Measurements from ENCODE around the gene TMC8.
A peak's percentile ranks its signal among the peaks of the same experiment; 100 is the strongest.
"Not testable (repeated sequence)": the region's sequence is repeated elsewhere in the genome, so short reads cannot be mapped to it uniquely, and the experiment has no call there.

TMC8 gene

DNA sequence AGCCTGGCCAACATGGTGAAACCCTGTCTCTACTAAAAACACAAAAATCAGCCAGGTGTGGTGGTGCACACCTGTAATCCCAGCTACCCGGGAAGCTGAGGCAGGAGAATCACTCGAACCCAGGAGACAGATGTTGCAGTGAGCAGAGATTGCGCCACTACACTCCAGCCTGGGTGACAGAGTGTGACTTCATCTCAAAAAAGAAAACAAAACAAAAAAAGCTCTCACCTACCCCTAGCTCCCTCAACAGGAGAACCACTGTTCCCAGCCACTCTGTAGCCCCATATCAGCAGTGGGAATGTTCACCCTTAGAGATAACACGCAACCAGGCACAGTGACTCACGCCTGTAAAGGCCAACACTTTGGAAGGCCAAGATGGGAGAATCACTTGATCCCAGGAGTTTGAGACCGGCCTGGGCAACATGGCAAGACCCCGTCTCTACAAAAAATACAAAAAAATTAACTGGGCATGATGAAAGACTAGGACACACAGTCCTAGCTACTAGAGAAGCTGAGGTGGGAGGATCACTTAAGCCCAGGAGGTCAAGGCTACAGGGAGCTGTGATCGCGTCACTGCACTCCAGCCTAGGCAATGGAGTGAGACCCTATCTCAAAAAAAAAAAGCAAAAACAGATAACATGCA is 5.4 kb downstream of the TMC8 start:
- no peak for DNase-seq

DNA sequence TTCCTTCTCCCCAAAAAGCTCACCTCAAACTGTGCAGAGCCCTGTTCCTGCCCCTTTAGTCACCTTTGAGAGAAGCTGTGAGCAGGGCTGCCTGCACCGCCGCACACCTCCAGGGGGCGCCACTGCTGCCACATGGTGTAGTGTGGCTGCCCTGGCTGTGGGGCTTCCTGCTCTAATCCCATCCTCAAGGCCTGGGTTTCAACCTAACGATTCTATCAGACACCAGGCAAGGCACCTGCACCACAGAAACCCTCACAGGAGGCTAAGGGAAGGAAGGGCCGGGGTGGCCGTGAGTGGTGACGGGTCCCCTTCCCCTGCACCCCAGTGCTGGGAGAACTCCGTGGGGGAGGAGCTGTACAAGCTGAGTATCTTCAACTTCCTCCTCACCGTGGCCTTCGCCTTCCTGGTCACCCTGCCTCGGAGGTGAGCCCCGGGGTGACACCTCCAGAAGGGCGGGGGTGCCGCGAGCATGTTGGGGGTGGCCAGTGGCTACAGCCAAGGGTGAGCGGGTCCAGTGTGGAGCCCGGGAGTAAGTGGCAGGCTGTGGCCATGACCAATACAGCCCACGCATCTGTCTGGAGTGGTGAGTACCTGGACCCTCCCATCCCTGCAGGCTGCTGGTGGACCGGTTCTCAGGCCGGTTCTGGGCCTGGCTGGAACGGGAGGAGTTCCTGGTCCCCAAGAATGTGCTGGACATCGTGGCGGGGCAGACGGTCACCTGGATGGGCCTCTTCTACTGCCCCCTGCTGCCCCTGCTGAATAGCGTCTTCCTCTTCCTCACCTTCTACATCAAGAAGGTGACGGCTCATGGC is 7.0 kb downstream of the TMC8 start:
- peak; percentile 64 for DNase-seq

DNA sequence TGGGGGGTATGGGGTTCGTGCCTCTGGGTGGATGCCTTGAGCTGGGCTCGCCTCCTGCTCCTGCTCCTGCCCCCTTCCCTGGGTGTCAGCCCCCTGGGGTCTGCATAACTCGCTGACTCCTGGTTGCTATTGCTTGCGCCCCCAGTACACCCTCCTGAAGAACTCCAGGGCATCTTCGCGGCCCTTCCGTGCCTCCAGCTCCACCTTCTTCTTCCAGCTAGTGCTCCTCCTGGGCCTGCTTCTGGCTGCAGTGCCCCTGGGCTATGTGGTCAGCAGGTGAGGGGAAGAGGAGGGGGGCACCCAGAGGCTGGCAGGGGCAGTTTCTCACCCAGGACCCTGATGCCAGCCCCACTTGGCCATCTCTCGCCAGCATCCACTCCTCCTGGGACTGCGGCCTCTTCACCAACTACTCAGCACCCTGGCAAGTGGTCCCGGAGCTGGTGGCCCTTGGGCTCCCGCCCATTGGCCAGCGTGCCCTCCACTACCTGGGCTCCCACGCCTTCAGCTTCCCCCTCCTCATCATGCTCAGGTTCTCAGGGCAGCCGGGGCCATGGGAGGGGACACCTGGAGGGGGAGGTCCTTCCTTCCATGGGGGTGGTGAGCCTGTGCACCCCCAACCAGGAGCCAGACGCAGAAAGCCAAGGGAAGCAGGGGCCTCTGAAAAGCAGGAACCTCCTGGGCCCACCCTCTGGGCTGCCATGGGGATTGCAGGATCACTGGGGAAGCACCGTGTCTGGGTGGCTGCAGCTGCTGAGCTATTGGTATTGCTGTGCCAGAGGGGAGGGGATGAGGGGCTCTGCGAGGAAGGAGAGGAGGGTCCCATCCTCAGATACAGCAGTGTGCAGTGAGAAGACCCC is 7.9 kb downstream of the TMC8 start:
- DNase-seq, result no peak

DNA sequence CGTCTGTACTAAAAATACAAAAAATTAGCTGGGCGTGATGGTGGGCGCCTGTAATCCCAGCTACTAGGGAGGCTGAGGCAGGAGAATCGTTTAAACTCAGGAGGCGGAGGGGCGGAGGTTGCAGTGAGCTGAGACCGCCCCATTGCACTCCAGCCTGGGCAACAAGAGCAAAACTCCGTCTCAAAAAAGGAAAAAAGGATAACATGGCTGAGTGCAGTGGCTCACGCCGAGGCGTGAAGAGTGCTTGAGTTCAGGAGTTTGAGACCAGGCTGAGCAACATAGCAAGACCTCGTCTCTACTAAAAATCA is 9.2 kb downstream of the TMC8 start:
- DNase-seq, result not testable (repeated sequence)

DNA sequence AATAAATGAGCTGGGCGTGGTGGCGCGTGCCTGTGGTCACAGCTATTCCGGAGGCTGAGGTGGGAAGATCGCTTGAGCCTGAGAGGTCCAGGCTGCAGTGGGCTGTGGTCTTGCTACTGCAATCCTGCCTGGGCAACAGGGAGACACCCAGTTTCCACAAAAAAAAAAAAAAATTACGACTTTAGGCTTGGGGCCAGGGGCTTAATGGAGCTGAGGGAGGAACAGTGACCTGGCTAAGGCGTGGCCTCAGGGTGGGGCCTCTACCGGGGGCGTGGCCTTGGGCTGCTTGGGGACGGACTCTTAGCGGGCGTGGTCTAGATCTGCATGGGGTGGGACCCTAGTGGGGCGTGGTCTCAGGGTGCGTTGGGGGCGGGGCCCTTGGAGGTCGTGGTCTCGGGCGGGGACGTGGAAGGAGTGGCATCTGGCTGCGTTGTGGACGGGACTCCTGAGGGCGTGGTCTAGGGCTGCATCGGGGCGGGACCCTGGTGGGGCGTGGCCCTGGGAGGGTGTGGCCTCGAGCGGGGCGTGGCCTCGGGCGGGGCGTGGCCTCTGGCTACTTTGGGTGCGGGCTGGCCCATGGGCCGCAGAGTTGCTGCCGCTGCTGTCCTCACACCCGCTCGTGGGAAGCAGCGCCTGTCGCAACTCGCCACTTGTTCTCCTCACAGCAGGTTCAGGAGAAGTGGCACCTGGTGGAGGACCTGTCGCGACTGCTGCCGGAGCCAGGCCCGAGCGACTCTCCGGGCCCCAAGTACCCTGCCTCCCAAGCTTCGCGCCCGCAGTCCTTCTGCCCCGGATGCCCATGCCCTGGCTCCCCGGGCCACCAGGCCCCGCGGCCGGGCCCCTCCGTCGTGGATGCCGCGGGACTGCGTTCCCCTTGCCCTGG is 9.8 kb downstream of the TMC8 start:
- peak; percentile 94 for DNase-seq

DNA sequence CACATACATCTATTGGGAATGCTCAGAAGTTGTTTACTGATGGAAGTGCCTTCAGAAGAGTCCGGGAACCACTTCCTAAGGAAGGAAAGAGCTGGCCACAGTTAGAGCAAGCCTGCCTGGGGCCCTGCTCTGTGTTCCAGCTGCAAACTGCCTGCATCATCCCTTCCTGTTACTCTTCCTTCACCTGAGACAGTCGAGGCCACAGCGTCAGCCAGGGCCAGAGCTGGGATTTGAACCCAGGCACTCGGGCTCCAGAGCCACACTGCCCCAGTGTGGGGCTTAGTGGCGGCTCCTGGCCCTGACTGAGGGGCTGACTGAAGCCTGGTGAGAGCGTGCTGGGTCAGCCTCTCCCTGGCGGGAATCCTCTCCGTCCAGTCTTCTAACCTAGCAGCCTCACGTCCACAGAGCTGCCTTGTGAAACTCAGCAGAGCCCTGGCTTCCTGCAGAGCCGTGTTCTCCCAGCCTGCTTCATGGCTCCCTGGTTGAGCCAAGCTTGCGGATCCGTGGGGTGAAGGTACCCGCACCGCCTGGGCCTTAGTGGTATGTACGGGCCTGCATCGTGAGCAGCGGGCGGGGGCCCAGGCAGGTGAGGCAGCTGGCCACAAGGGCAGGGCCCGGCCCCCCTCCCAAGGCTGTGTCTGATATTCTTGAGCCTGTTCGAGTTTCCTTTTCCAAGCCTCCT is 11.0 kb downstream of the TMC8 start:
- no peak for DNase-seq

DNA sequence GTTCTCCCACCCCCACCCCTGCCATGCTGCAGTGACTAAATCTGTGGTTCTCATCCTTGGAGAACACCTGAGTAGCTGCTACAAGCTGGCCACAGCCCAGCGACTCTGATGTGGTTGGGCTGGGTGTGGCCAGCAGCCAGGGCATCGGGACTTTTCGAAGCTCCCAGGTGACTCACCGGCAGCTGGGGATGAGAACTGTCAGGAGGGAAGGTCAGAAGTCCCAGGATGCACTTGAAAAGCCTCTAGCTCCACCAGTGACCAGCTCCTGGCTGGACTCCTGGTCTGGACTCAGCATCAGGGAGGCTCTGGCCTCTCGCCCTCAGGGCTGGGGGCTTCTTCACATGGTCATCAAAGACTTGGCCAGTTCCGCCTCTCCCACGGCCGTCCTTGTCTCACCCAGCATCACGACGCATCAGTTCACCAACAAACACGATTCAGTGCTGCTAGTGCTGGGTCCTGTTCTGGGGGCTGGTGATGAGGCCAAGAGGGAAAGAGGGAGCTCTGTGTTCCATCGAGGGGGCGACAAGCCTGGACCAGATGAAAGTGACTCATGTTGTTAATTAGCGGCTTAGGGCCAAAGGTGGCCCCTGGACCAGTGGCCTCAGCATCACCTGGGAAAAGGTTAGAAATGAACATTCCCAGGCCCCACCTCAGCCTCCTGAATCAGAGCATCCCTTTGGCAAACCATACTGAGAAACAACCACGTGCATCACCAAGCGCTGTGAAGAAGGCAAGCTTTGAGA is 11.7 kb downstream of the TMC8 start:
- DNase-seq, result peak; percentile 19

DNA sequence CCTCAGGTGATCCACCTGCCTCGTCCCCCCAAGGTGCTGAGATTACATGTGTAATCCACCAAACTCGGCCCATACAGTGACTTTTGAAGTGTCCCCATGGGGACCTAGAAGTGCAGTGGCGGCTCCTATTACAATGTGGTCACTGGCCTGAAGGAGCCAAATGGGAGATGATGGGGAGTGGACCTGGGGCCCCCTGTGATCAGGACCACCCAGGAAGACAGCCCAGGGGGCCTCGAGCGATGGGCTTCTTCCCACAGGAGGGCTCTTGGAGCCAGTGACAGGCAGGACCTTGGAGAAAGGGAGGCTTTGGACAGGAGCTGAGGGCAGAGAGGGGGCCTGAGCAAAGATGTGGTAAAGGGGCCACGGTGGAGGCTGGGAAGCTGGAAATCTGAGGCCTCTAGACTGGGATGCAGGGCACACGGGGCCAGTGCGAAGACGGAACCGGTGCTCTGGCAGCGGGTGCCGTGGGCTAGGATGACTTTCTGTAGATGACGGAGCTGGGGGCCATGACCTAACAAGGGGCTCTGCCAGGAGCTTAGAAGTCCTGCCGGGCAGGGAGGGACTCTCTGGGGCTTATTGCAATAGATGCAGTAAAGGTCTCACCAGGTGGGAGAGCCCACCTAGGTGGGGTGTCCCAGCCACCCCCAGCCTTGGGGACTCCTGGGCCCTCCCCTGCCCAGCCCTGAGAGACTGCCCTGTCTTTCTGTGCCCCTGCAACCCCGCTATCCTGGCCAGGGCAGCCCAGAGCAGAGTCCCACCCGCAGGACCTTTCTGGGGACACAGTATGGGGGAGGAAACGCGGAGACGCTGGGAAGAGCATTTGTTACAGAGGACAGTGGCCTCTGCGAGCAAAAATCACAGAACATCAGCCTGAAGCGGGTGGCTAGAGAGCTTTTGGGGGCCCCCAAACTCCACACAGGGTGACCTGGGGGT is 12.9 kb downstream of the TMC8 start:
- no peak for DNase-seq

DNA sequence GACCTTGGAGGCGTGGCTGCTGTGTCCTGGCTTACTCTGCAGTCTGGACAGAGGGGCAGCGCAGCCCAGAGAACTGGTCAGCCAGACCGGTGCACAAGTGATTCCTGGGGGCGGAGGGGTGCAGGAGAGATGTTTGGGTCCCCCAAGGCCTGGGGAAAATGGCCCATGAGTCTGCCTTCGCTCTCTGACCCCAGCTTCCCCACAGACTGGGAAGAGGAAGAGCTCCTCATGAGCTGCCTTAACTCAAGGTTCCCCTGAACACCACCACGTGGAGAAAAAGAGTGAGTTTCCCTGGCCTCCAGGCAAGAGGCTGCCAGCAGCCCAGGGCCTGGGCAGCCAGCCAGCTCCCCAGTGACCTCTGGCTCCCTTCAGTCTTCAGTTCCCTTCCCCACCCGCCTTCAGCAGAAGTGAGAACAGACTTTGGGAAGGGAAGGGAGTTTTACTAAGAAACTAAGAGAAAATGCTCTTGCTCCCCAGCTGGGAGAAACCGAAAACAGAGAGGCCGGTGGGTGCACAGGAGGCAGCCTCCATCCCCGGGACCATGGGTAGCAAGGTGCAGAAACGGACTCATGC is 13.7 kb downstream of the TMC8 start:
- no peak for DNase-seq

DNA sequence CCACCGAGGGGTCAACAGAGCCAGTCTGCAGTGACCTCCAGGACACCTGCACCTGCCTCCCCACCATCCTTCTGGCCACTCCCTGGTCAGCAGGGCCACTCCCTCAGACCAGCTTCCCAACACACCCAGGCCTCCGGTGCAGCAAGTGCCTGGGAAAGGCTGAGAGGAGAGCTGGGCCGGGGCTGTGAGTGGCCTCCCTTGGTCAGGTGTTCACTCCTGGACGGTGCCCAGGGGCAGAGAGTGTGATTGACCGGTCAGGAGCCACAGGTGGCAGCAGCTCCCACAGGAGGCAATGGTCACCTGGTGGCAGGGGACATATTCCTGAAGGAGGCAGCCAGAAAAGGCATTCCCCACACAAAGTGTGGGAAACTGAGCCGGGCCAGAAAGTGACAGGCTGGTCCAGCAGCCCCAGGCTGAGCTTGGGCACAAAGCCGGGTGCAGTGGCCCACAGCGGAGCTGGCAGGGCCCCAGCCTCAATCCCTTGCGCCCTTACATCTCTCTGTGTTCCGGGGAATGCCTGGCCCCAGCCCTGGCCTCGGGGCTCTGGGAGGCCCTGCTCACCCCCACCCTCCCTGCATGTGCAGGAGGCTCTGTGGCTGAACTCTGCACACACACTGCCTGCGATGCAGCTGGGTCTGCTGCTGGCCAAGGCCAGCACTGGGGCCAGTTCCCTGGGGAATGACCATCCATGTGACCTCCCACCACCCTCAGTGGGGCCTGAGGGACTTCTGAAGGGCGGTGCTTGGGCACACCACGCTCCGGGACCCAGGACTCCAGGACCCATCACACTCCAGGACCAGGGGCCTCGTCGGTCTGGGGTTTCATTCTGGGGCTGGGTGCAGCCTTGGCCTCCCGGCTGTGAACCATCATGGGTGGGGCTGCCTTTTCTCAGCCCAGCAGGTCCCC is 14.4 kb downstream of the TMC8 start:
- DNase-seq, result no peak

DNA sequence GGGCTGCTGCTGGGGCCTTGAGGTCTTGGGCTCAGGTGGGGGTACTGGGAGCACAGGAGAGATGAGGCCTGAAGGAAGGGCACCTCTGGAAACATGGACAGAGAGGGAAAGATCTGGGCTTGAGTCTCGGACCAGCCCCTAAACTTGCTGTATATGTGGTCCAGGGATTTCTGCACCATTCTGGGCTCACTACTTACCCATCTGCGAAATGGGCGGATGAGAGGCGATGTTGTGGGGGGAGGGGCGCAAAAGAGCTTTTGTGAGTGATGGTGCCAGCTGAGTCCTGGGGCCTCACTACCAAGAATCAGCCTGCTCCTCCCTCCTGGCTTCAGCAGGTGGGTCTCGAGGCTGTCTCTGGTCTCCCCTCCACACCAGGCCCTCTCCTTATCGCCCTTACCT is 15.9 kb downstream of the TMC8 start:
- no peak for DNase-seq

DNA sequence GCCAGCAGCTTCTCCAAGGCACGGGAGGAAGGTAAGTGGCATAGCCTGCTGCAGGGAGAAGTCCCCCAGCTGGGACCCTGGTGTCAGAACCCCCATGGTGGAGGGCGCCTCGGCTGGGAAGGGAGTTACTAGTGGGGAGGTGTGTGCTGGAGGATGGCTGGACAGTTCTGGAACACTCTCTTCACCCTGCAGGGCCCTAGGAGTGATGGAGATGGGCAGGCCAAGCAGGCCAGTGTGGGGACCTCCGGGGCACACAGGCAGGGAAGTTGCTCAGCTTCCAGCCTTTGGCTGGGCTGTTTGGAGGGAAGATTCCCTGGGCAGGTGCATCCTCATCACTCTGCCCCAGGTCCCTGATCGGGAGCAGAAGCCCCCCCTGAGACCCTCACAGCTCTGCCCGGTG is 16.3 kb downstream of the TMC8 start:
- DNase-seq, result no peak

DNA sequence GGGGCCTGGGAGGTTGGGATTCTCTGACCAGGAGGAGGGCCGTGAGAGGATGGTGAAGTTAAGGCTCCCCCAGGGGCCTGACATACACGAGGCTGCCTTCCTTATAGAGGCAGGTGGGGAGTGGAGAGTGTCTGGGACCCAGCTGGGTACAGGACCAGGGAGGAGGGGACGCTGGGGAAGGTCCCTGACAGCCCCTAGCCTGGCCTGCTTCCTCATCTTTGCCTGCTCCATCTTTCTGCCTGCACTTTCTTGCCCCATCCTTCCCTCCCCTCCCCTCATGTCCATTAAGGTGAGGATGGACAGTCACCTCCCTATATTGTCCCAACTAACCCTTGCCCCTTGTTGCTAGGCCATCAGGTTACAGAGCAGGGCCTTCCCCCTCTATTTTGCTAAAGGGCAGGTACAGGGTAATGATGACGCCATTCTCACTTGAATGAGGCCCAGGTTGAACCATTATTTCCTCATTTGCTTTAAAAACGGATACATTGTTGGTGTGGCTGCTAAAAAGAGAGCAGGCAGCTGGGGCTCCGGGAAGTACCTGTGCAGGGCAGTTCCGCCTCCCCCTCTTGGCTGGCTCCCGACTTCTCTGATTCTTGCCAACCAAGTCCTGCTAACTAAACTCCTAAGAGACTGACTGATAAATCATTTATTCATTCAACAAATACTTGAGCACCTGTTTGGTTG is 16.9 kb downstream of the TMC8 start:
- peak; percentile 29 for DNase-seq

DNA sequence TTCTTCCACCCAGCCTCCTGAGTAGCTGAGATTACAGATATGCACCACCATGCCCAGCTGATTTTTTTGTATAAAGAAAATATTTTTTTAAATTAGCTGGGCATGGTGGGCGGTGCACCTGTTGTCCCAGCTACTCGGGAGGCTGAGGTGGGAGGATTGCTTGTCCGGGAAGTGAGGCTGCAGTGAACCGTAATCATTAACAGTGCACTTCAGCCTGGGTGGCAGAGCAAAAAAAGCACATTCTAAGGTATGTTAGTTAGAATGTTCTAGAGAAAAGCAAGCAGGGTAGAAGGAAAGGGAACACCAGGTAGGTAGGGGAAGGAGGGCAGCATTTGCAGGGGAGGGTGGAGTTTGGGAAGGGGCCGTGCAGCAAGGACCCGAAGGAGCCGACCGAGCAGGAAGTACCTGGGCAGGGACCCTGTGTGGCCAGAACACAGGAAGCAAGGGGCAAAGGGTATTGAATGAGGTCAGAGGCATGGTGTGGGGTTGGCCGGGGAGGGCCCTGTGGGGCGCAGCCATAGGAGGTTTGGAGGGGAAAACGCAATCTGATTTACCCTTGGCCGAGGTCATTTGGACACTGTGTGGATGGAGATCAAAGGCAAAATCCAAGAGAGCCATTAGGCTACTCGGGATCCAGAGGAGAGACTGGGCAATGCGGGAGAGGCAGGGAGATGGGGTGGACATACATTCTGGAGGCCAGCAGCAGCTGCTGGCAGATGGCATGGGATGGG is 17.9 kb downstream of the TMC8 start:
- DNase-seq, result no peak

DNA sequence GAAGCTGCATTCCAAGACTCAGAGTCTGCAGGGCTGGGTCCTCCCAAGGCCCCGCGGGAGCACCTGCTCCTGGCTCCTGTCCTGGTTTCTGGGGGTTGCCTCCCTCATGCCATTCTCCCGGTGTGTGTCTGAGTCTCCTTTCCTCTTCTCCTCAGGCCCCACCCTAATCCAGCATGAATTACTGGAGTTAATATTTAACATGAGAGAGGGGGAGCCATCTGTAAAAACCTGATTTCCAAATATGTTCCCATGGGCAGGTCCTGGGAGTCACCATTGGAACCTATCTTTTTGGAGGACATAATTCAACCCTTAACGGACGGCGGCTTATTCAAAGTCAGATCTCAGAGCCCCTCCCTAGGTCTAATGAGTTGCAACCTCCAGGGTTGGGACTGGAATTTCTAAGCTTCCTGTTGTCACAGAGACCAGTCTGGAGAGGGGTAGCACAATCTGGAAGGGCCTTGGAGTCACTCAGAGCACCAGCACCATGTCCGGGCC is 21.0 kb downstream of the TMC8 start:
- no peak for DNase-seq

DNA sequence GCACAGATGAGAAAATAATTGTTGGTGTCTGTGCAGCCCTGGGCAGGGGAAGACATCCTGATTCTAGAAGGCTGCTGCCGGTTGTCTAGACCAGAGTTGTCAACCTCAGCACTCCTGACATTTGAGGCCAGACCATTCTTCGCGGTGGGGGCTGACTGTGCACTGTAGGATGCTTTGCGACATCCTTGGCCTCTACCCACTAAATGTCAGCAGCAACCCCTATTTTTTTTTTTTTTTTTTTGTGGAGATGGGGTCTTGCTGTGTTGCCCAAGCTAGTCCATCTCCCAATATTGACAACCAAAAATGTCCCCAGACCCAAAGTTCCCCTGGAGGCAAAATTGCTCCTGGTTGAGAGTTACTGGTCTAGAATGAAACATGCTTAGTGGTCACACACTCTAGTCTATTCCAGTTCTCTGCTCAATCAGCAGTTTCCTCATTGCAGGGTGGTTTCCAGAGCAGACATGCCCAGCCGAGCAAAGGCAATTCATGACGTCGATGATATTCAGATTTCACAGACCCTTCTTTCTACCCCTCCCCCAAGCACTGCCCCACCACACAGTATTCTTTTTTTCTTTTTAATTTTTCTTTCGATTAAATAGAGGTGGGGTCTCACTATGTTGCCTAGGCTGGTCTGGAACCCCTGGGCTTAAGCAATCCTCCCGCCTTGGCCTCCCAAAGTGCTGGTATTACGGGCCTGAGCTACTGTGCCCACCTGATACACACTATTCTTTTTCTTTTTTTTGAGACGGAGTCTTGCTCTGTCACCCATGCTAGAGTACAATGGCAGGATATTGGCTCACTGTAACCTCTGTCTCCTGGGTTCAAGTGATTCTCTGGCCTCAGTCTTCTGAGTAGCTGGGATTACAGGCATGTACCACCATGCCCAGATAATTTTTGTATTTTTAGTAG is 24.6 kb downstream of the TMC8 start:
- DNase-seq, result no peak
